H1 (cell line): ENCODE data around the gene DYNC1H1. TPM values are rescaled to one million over a fixed set of nuclear protein-coding genes. Genes with fewer than 3 reads are reported as not detected.
"Not testable (repeated sequence)": the region's sequence is repeated elsewhere in the genome, so short reads cannot be mapped to it uniquely, and the experiment has no call there.

ENCODE experiments used
- CTCF ChIA-PET: fragments of 300-600 bp; sonication (Branson Sonifier 250); formaldehyde crosslinking; loops from one replicate; lab custom pipeline; 2021; ENCODE audit not compliant: partially characterized antibody; lab: Charles Lee
- POLR2A ChIA-PET: fragments of 300-600 bp; sonication (Branson Sonifier 250); formaldehyde crosslinking; loops from one replicate; lab custom pipeline; 2021; ENCODE audit warnings: inconsistent platforms; ENCODE audit not compliant: partially characterized antibody; lab: Charles Lee
- DNase-seq, 2 experiments: peaks; one replicate each; pipeline versions ENCODE4 v3.0.0 to v3.0.0-alpha.2; 2010 to 2022; ENCODE audit warnings: low spot score in 2 of 2, low read depth in 1 of 2, mixed read lengths in 1 of 2
- FAIRE-seq: peaks from 2 replicates; lab custom pipeline; 2011; peaks lifted over from hg19 to GRCh38; lab: Jason Lieb, UNC
- H2AFZ ChIP-seq: 2 replicates; pipeline ENCODE4 v1.8.1; 2012; ENCODE audit warnings: low read length, inconsistent platforms
- H2AK5ac ChIP-seq: 2 replicates; pipeline ENCODE4 v1.6.1; 2013; ENCODE audit warnings: low read depth, low read length
- H2BK120ac ChIP-seq: replicated peaks from 2 replicates; pipeline ENCODE3; 2013; ENCODE audit warnings: low read depth, low read length, inconsistent platforms
- H2BK12ac ChIP-seq: 2 replicates; pipeline ENCODE4 v1.6.1; 2013; ENCODE audit warnings: low read depth, low read length
- H2BK15ac ChIP-seq: 2 replicates; pipeline ENCODE4 v1.6.1; 2013; ENCODE audit warnings: low read length
- H2BK20ac ChIP-seq: 2 replicates; pipeline ENCODE4 v1.6.1; 2013; ENCODE audit warnings: low read length
- H2BK5ac ChIP-seq: 2 replicates; pipeline ENCODE4 v1.6.1; 2013; ENCODE audit warnings: low read depth, low read length
- H3K14ac ChIP-seq: 2 replicates; pipeline ENCODE4 v1.6.1; 2013; ENCODE audit warnings: inconsistent platforms; ENCODE audit not compliant: insufficient read length
- H3K18ac ChIP-seq: 2 replicates; pipeline ENCODE4 v1.6.1; 2013; ENCODE audit warnings: low read length; ENCODE audit errors: extremely low read depth
- H3K23ac ChIP-seq: 2 replicates; pipeline ENCODE4 v1.6.1; 2013; ENCODE audit warnings: inconsistent platforms; ENCODE audit not compliant: insufficient read length
- H3K23me2 ChIP-seq: 2 replicates; pipeline ENCODE4 v1.6.1; 2013; ENCODE audit warnings: low read depth, low read length
- H3K27ac ChIP-seq: 2 replicates; pipeline ENCODE4 v1.6.1; 2011; ENCODE audit warnings: low read depth, low read length, inconsistent platforms
- H3K27me3 ChIP-seq, 4 experiments: replicated peaks in 1 of 4; 1 replicate in 1 of 4; 2 replicates in 3 of 4; pipeline versions ENCODE4 v1.6.1 to v1.8.1; 2011 to 2013; ENCODE audit warnings: low read length in 3 of 4, mild to moderate bottlenecking in 3 of 4, inconsistent platforms in 2 of 4, mixed read lengths in 2 of 4, moderate library complexity in 1 of 4; ENCODE audit not compliant: control insufficient read depth in 3 of 4, insufficient read depth in 3 of 4; ENCODE audit errors: extremely low read depth in 1 of 4
- H3K36me3 ChIP-seq, 4 experiments: 2 replicates each; pipeline versions ENCODE4 v1.6.1 to v1.8.1; 2011 to 2013; ENCODE audit warnings: mild to moderate bottlenecking in 4 of 4, low read length in 3 of 4, moderate library complexity in 2 of 4, control low read depth in 1 of 4, inconsistent platforms in 1 of 4; ENCODE audit not compliant: insufficient read depth in 4 of 4, control insufficient read depth in 2 of 4
- H3K4ac ChIP-seq: replicated peaks from 2 replicates; pipeline ENCODE3; 2013; ENCODE audit warnings: low read length, low read depth, mixed read lengths, inconsistent platforms; ENCODE audit not compliant: insufficient read length
- H3K4me1 ChIP-seq, 4 experiments: replicated peaks in 1 of 4; 1 replicate in 1 of 4; 2 replicates in 3 of 4; pipeline versions ENCODE4 v1.6.1 to v1.8.1; 2011 to 2013; ENCODE audit warnings: low read length in 3 of 4, inconsistent platforms in 2 of 4, mixed read lengths in 1 of 4; ENCODE audit not compliant: insufficient read depth in 4 of 4, control insufficient read depth in 3 of 4
- H3K4me2 ChIP-seq, 2 experiments: 2 replicates each; pipeline versions ENCODE4 v1.6.1 to v1.8.1; 2011 to 2013; ENCODE audit warnings: low read depth in 2 of 2, low read length in 2 of 2, control low read depth in 1 of 2, inconsistent platforms in 1 of 2, mild to moderate bottlenecking in 1 of 2; ENCODE audit not compliant: insufficient read depth in 1 of 2
- H3K4me3 ChIP-seq, 4 experiments: fragments of 200-600, 300-600 bp in 1 of 4; sonication (generic), shearing (Covaris generic), sonication (Bioruptor Twin) in 1 of 4; 2 replicates each; pipeline versions ENCODE4 v1.5.1 to v1.8.1; 2011 to 2016; ENCODE audit warnings: low read length in 4 of 4, low read depth in 3 of 4, control low read depth in 2 of 4, inconsistent platforms in 2 of 4, mild to moderate bottlenecking in 2 of 4, mixed read lengths in 1 of 4, moderate library complexity in 1 of 4; ENCODE audit not compliant: insufficient read depth in 2 of 4; ENCODE audit errors: extremely low read depth in 1 of 4
- H3K56ac ChIP-seq: replicated peaks from 2 replicates; pipeline ENCODE3; 2013; ENCODE audit warnings: low read depth, mild to moderate bottlenecking, mixed read lengths, low read length, inconsistent platforms; ENCODE audit not compliant: insufficient read length
- H3K79me1 ChIP-seq: 2 replicates; pipeline ENCODE4 v1.6.1; 2013; ENCODE audit warnings: low read depth, low read length, control low read depth
- H3K79me2 ChIP-seq, 2 experiments: 2 replicates each; pipeline versions ENCODE4 v1.6.1 to v1.8.1; 2012 to 2013; ENCODE audit warnings: low read length in 2 of 2, mild to moderate bottlenecking in 2 of 2, inconsistent platforms in 1 of 2; ENCODE audit not compliant: insufficient read depth in 2 of 2, control insufficient read depth in 1 of 2
- H3K9ac ChIP-seq, 4 experiments: replicated peaks in 1 of 4; 1 replicate in 1 of 4; 2 replicates in 3 of 4; pipeline versions ENCODE4 v1.6.1 to v1.8.1; 2011 to 2013; ENCODE audit warnings: low read depth in 3 of 4, low read length in 3 of 4, control low read depth in 2 of 4, mild to moderate bottlenecking in 2 of 4, moderate library complexity in 2 of 4, inconsistent platforms in 1 of 4; ENCODE audit errors: extremely low read depth in 1 of 4
- H3K9me3 ChIP-seq, 2 experiments: 2 replicates each; pipeline versions ENCODE4 v1.6.1 to v1.8.1; 2012 to 2013; ENCODE audit warnings: mild to moderate bottlenecking in 2 of 2, moderate library complexity in 2 of 2, control low read depth in 1 of 2, inconsistent platforms in 1 of 2, low read depth in 1 of 2, low read length in 1 of 2, mixed read lengths in 1 of 2; ENCODE audit not compliant: insufficient read depth in 2 of 2
- H4K20me1 ChIP-seq, 2 experiments: replicated peaks in 1 of 2; 2 replicates each; pipeline versions ENCODE3 to v1.8.1; 2011 to 2013; ENCODE audit warnings: inconsistent platforms in 2 of 2, low read length in 2 of 2, mild to moderate bottlenecking in 1 of 2; ENCODE audit not compliant: insufficient read depth in 2 of 2, control insufficient read depth in 1 of 2
- H4K5ac ChIP-seq: 2 replicates; pipeline ENCODE4 v1.6.1; 2013; ENCODE audit warnings: low read length, low read depth, mixed read lengths, inconsistent platforms; ENCODE audit not compliant: insufficient read length
- H4K8ac ChIP-seq: 2 replicates; pipeline ENCODE4 v1.8.0; 2013; ENCODE audit warnings: mild to moderate bottlenecking, moderate library complexity, low read length, inconsistent platforms; ENCODE audit not compliant: insufficient read depth; ENCODE audit errors: extremely low read depth
- H4K91ac ChIP-seq: replicated peaks from 2 replicates; pipeline ENCODE3; 2013; ENCODE audit warnings: low read length, mixed read lengths, inconsistent platforms; ENCODE audit not compliant: insufficient read length
- NRF1 ChIP-seq: IDR thresholded peaks from 2 replicates; pipeline ENCODE4 v1.6.1; 2011; ENCODE audit warnings: mild to moderate bottlenecking, low read depth, low read length, improper control_type of control experiment
- WGBS, 2 experiments: shearing (Covaris generic) in 1 of 2; methylation state at CpG; one replicate each; pipeline versions ENCODE4 v1.1.6 to v1.1.7; 2013 to 2015; ENCODE audit warnings: low lambda C conversion rate in 2 of 2, mixed read lengths in 2 of 2, inconsistent platforms in 1 of 2, low coverage in 1 of 2, missing lambda C conversion rate in 1 of 2; ENCODE audit not compliant: insufficient replicate concordance in 2 of 2, insufficient coverage in 1 of 2, insufficient read length in 1 of 2; ENCODE audit errors: extremely low coverage in 1 of 2, missing lambda C conversion rate in 1 of 2; 5-methylcytosine and 5-hydroxymethylcytosine counted together
- polyA plus RNA-seq, 7 experiments: library from polyadenylated mRNA; depleted of rRNA in 3 of 7; stranded (reverse) in 5 of 7; unstranded in 2 of 7; fragments of >200 nt in 5 of 7; fragments of 200-250 nt in 2 of 7; gene quantifications; 1 replicate in 5 of 7; 2 replicates in 1 of 7; 4 replicates in 1 of 7; pipeline versions ENCODE4 v1.2.1 to v1.2.3, GENCODE V29; 2011 to 2013; ENCODE audit warnings: missing spikeins in 2 of 7, mixed read lengths in 2 of 7
- total RNA-seq: library from RNA; stranded (reverse); fragmentation: NEBNext Ultra II Directional; extraction: Animal tissue kit (Norgen Biotek cat#: 25700); gene quantifications from 2 replicates; pipeline ENCODE4 v1.2.1, GENCODE V29; 2021

The DYNC1H1 gene
- total and polyA plus RNA-seq, 2 of the 8 experiments (the other 6 are each of a cell fraction or from before 2014, with no cell fraction given), result 238 to 387 TPM

DNA sequence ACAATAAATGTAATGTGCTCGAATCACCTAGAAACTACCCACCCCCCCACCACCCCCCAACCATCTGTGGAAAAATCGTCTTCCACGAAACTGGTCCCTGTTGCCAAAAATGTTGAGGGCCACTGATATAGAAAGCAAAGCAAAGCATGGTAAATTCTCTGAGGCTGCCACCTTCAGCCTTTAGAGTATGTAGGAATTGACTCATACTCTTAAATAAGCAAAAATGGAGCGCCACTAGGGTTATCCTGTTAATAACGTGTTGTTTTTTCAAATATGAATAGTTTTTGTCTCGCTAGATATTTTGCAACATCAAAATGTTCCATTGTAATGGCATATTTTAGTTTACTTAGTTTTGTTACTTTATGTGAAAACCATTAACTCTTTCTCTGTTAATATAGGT is 18.2 kb downstream of the DYNC1H1 start:
- DNase-seq, result no peak
- Histone ChIP-seq H3K4me3 (no peak overlapping the region), H3K4ac (no peak overlapping the region), H2BK5ac (no peak overlapping the region), H3K4me1 (no peaks in the 10 kb centered on the region), H3K9ac (no peak overlapping the region), H4K91ac (no peak overlapping the region), H4K5ac (no peak overlapping the region), H3K4me2 (no peak overlapping the region), H4K8ac (no peak overlapping the region), H3K9me3 (no peaks in the 10 kb centered on the region), H2BK15ac (no peak overlapping the region), H3K56ac (no peak overlapping the region), H3K23ac (no peak overlapping the region), H3K14ac (no peak overlapping the region), H3K79me1 (no peaks in the 10 kb centered on the region; the same call in 1 of the 2 replicates), H3K18ac (no peak overlapping the region), H3K36me3 (peaks cover 35 to 86% (median 77%) of the 10 kb centered on the region in 4 experiments), H3K27me3 (no peaks in the 10 kb centered on the region), H2BK120ac (no peak overlapping the region), H2BK20ac (no peak overlapping the region), H3K27ac (no peak overlapping the region), H4K20me1 (peaks cover 6 to 8% of the 10 kb centered on the region in 2 experiments), H3K23me2 (no peaks in the 10 kb centered on the region), H2AK5ac (no peak overlapping the region), H2AFZ (no peak overlapping the region), H3K79me2 (no peaks in the 10 kb centered on the region), H2BK12ac (no peak overlapping the region)
- ChIA-PET POLR2A (no interaction called here), CTCF (no interaction called here)
- no peak for TF ChIP-seq NRF1
- FAIRE-seq, result no peak
- WGBS, 2 experiments, result 95% methylated on average over 6 of the region's 6 CpGs; no CpG with 5 or more reads in 1 of the 2 experiments

DNA sequence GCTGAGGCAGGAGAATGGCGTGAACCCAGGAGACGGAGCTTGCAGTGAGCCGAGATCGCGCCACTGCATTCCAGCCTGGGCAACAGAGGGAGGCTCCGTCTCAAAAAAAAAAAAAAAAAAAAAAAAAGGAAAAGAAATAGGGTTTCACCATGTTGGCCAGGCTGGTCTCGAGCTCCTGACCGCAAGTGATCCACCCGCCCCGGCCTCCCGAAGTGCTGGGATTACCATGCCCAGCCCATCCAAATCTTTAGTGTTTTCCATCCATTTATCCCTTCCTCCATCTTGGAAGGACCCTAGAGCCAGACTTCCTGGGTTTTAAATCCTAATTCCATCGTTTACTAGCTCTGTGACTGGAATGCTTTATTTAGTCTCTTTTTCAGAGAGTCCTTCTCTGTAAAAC is 20.5 kb downstream of the DYNC1H1 start:
- H4K91ac ChIP-seq, H2AFZ ChIP-seq, H2BK20ac ChIP-seq, H3K9ac ChIP-seq, DNase-seq, H3K27me3 ChIP-seq, H3K14ac ChIP-seq, H2BK5ac ChIP-seq, H3K4me3 ChIP-seq, H3K23ac ChIP-seq, H3K56ac ChIP-seq, H3K79me2 ChIP-seq, H3K18ac ChIP-seq, H3K27ac ChIP-seq, H2AK5ac ChIP-seq, H3K4me2 ChIP-seq, H2BK120ac ChIP-seq, H3K9me3 ChIP-seq, H4K5ac ChIP-seq, H3K4ac ChIP-seq, H4K8ac ChIP-seq, H2BK12ac ChIP-seq, FAIRE-seq, H2BK15ac ChIP-seq, H3K79me1 ChIP-seq, H3K4me1 ChIP-seq, H3K23me2 ChIP-seq: not testable (repeated sequence)
- ChIA-PET POLR2A (interaction anchor here (1.4 kb wide), 1 partner anchor 30 kb away, joined by 3 read pairs; no protein-coding TSS in a partner anchor), CTCF (interaction anchor here (1.3 kb wide), 1 partner anchor 30 kb away, joined by 3 read pairs; no protein-coding TSS in a partner anchor)
- peaks cover 7 to 11% of the 10 kb centered on the region in 2 experiments for H4K20me1 ChIP-seq
- 97% methylated on average over 6 of the region's 12 CpGs; no CpG with 5 or more reads in 1 of the 2 experiments for WGBS, 2 experiments
- H3K36me3 ChIP-seq, result peaks cover 47 to 88% (median 81%) of the 10 kb centered on the region in 4 experiments
